NCI-H446 (cell line): Measurements from ENCODE around the gene RYR3.
"Not testable (repeated sequence)": the region's sequence is repeated elsewhere in the genome, so short reads cannot be mapped to it uniquely, and the experiment has no call there.

ENCODE experiments used
- DNase-seq, 2 experiments: peaks; one replicate each; lab custom pipeline; 2025; lab: John Stamatoyannopoulos, UW

RYR3 gene

DNA sequence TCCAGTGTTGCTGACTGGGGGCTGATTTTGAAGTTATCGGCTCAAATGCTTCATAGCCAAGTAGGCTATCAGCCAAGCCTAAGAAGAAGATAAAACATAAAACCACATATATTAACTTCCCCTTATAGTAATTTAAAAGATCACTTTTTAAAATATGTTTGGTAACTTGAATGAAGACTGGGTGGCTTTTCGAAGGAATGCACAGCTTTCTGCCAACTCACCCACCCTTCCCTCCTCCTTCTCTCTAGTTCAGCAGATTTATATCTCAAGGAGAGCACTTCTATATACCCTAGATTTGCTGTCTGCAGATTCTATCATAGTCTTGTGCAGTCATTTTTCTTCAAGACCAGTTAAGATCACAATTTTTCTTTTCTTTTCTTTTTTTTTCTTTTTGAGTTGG lies 468.1 kb downstream of the RYR3 start:
- DNase-seq, result no peak

DNA sequence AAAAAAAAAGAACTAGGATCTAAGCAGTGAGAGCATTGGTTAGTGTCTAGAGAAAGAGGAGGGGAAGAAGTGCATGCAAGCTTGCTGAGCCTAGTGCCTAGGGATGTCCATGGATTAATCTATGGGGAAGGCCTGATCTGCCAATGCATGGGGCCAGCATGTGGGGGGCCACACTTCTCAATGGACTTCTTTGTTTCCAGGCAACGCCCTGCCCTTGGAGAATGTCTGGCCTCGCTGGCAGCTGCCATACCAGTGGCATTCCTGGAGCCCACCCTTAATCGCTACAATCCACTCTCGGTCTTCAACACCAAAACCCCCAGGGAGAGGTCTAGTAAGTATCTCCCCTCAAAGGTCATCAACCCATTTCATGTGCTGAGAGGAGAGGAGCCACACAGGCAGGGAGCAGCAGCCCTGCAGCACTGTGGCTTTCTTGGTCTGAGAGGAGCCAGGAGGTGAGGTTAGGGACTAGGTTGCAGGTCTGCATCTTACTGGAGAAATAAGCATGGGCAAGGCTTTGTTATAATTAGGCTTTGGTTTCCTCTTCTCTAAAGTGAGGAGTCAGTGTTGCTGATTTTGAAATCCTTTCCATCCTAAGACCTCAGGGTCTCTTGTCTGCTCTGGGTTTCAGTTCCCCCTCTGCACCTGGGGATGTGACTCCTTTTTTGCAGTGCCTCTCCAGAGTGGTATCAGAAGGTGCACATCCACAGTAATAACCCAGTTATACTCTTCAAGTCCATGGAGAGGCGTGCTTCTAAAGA lies 469.4 kb downstream of the RYR3 start:
- no peak for DNase-seq

DNA sequence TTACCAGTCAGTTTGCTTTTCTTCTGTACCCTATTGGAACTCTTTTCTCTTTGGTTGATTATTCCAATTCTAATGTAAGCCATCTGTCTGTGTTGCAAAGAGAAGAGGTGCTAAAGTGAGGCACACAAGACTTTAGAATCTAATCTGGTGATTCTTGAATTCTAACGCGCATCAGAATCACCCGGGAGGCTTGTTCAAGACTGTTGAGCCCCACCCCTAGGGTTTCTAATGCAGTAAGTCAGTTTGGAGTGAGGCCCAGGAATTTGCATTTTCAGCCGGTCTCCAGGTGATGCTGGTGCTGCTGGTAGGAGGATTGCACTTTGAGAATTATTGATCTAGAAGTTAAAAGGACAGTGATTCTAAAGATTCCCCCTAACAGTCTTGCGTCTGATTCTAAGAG lies 472.2 kb downstream of the RYR3 start:
- no peak for DNase-seq

DNA sequence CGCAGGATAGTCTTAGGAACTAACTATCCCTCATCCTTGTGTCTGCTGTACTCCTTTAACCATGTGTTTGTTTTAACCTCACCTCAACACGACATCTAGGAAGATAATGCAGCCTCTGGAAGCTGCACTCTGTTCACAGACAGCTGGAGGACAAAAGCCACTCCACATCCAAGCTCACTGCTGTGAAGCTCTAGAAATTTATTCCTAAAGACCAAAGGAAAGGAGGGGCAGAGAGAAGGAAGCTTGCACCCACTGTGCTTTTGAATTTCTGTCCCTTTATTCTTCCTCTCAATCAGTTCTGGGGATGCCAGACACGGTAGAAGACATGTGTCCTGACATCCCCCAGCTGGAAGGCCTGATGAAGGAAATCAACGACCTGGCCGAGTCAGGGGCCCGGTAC lies 474.6 kb downstream of the RYR3 start:
- no peak for DNase-seq

DNA sequence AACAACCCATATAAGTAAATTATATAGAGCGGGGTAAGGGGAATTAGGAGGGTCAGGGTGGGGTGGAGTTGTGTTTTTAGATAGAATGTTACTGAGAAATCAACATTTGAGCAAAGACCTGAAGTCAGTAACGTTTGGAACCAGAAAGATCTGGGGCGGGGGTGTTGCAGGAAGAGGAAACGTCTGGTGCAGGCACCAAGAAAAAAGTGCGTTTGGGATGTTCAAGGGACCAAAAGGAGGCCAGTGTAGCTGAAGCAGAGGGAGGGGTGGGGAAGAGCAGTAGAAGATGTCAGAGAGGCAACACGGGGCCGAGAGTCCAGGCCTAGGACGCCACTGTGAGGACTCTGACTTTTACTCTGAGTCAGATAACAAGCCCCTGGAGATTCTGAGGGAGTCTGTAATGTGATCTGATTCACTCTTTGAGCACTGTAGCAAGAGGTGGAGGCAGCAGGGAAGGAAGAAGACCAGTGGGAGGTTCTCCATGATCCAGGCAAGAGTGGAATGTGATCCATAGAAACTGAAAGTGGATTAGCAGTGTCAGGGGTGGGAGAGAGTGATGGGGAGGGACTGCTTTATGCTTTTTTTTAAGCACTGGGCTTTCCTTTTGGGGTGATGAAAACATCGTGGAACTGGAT lies 478.3 kb downstream of the RYR3 start:
- no peak for DNase-seq

DNA sequence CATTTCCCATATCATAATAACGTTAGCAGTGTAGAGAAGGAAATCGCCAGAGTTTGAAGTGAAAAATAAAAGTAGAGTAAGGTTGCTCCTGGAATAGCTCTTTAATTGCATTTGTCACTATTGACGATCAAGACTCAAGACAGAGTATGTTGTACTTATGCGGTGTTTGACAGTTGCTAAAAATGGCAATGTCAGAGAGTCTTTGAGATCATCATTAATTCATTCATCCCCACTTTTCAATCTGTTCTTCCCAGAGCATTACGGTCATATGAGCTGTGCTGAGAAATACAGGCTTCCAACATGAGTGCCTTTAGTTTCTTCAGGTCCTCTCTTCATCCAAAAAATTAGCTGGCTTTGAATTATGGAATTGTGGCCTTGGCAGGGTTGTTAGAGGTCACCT lies 483.7 kb downstream of the RYR3 start:
- DNase-seq, result no peak

DNA sequence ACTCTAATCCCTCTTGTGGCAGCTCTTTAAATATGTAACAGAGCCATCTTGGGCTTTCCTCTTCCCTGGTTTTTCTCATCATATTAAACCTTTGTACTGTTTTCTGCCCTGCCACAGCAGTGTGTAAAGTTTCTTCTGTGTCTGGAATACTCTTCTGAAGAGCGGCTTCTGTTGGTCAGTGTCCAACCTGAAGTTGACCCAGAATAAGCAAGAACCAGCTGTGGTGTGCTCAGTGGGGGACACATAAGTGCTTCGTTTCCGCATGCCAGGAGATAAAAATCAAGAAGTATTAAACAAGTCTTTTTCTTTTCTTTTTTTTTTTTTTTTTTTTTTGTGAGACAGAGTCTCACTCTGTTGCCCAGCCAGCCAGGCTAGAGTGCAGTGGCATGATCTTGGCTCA lies 484.3 kb downstream of the RYR3 start:
- DNase-seq, result no peak

DNA sequence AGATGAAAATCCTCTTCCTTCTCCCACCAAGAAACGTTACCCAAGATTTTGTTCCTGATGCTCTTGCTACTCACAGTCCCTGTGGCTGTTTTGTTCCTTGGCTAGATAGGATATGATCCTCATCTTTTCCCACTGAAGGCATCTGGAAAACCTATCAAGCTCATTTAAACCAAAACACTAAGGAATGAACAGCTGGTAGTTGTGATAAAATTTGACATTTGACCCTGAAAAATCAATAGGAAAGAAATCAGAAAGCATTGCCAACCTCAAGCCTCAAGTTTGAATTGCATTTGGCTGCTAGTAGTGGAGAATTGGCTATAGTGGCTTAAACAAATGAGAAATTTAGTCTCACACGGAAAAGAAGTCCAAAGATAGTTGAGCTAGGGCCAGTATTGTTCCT lies 486.9 kb downstream of the RYR3 start:
- DNase-seq, result no peak

DNA sequence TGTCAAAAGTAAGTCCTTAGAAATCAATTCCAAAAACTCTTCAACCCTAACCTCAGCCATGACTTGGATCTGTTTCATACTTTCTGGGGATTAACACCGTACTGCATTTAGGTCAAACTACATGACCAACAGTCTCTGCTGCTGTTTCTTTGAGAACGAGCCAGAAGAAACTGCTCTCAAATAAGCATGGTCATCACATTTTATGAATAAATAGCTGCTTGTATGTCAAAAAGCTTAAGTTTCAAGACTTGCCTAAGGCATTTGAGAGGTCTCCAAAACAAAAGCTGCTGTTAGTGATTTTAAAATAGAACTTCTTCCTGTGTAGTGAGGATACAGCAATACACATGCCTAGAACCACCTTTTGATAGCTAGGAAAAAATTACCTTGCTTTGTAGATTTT lies 491.2 kb downstream of the RYR3 start:
- DNase-seq, result no peak

DNA sequence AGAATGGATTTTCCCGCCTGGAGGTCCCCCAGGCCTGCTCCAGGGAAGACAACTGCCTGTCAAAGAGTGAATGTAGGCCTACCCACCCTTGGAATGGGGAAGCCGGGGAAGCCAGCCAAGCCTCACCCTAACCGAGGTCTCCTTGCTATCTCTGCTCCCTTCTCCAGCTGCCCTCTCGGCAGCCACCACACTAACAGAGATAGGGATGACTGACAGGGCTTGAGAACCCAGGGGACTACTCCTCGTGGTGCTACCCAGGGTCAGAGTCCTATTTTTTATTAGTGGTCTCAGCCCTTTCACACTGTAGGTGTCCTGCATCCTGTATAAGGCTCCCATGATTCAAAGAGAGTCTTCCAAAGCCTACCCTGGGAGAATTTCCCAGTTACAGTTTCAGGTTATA lies 496.9 kb downstream of the RYR3 start:
- DNase-seq, result no peak

DNA sequence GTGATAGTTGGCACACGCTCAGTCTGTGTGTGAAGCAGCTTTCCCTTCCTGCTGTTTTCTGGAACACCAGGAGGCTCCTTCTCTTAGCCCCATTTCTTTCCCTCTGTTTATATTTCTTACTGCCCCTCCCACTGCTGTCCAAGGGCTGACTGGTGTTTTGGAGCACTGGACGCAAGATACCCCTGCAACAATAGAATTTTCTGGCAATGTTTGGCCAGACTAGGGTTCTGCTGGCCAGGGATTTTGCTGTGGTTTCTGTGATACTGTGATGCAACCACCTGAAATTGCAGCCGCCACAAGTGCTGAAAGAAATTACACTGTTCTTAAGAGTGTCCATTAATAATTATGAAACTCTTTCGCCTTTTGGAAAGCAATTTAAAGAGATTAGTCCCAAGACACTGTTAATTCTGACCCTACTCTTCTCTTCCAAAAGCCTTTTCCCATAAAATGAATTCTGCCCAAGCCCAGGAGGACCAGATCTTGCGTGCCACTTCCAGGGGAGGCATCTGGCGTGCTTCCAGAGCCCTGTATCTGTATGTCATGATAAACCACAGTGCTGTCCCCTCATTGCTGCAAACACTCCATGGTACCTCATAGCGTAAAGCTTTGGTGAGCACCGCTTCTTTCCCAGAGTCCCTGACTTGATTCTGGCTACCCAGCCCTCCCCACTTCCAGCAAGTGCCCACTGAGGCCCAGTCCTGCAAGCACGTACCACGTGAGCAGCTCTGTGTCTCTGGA lies 498.1 kb downstream of the RYR3 start:
- no peak for DNase-seq

DNA sequence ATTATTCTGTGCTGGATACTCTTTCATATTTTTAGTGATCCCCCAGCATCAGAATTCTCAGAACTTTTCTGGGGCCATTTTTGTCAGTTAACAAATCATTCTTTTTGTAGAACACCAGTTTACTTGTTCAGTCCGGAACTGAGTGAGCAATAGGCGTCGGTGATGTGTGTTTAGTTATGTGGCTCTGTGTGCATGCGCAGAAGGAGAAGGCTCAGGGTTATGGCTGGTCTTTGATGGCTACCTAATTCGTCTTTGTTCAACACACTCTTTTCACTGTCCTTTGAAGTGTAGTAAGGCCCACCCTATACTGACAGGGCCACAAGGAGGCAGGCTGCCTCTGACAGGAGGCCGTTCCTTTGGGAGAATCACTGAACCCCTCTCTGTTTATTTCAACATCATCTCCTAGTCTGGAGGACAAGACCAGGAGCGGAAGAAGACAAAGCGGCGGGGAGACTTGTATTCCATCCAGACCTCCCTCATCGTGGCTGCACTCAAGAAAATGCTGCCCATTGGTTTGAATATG lies 499.4 kb downstream of the RYR3 start:
- DNase-seq, result no peak

DNA sequence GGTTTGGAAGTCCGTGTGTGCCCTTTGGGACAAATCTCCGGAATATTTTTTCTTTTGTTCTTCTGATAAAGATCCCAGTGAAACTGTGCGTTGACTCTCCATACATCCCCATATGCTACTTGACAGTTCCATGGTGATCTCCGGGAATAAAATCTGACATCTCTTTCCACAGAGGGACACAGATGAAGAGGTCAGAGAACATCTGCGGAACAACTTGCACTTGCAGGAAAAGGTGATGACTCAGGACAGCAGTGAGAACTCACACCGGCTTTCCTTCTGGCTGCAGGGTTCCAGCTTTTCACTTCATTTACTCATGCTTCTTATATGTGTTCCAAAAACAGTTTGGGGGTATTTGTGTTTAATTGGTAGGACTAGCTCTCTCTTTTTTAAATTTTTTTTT lies 500.0 kb downstream of the RYR3 start:
- DNase-seq, result no peak

DNA sequence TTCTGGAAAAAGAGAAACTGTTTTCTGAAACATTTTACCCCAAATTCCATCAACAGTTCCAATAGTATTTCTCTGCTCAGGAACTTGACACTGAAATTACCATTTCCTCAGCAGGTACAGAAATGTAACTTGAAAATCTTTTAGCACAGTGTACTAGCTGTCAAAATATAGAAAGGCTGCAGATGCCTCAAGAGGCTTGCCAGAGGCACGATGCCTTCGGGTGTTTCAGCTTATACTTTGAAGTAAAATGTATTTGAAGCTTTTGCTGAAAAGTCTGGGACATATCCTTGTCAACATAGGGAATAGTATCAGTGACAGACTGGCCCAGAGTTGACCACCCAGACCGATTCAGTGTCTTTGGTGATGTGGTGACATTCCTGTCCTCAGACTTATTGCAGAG lies 503.1 kb downstream of the RYR3 start:
- no peak for DNase-seq

DNA sequence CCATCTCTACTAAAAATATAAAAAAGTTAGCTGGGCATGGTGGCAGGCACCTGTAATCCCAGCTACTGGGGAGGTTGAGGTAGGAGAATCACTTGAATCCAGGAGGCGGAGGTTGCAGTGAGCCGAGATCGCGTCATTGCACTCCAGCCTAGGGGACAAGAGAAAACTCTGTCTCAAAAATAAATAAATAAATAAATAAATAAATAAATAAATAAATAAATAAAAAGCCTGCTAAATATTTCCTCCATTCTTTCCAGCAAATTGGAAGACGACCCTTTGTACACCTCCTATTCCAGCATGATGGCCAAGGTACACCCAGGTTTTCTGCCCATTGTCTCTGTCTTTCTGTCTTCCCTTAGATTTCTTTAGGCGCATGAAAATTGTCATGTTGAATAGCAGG lies 508.7 kb downstream of the RYR3 start:
- DNase-seq, result not testable (repeated sequence)

DNA sequence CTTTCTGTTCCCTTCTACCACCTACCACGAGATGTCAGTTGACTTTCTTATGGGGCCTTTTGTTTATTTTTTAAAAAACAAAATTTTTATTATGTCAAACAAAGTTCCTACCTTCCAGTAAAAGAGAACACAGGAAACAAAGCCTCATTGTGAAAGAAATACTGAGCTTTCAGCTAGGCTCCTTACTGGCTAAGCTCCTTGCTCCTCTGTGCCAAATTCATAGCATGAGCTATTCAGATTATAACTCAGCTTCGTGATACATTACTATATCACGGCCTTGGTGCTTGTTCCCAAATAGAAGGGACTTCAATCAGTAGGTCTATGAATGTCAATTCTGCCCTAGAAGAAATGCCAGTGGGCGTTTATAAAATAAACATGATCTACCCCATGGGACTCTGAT lies 511.7 kb downstream of the RYR3 start:
- no peak for DNase-seq

DNA sequence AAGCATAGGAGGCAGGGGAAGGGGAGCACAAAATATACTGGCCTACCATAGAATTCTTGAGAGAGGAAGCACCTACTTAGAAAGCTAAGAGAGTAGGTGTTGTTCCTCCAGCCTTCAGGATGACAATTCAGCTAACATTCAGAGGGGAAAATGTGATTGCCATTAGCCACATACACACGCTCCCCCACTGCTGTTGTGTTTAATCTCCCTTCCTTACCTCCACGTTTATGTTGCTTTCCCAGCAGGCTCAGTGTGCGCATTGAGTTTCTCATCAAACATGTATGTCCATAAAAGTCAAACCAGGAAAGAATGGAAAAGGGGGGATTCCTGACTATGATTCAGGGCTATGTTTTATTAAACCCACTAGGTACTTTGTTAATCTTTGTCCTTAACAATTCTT lies 512.4 kb downstream of the RYR3 start:
- DNase-seq, result no peak

DNA sequence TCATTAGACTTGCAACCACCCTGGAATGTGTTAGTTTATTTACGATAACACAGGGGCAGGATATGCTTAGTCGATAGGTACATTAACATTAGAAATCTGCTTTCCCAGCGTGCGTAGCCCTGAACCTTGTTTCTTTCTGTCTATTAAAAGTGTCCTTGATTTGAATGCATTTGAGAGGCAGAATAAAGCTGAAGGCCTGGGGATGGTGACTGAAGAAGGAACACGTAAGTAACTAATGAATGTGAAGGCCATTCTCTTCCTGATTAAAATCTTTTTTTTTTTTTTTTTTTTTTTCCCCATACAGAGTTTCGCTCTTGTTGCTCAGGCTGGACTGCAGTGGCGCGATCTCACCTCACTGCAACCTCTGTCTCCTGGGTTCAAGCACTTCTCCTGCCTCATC lies 514.7 kb downstream of the RYR3 start:
- DNase-seq, result no peak

DNA sequence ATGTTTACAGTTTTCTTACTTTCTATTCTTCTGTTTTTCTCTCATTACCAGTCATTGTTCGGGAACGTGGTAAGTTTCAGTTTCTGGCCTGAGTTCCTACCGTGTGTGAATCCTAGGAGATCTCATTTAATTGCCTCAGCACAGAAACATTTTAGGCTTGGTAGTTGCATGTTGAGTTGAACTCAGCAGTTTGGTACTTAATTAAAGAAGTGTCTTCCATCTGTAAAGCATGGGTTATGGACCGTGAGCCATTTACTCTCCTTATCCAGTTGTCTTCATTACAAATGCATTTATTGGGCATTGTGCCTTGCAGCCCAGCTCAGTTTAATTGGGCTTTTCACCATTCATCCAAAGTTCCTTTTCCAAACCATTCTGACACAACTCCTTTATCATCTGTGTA lies 515.4 kb downstream of the RYR3 start:
- no peak for DNase-seq

DNA sequence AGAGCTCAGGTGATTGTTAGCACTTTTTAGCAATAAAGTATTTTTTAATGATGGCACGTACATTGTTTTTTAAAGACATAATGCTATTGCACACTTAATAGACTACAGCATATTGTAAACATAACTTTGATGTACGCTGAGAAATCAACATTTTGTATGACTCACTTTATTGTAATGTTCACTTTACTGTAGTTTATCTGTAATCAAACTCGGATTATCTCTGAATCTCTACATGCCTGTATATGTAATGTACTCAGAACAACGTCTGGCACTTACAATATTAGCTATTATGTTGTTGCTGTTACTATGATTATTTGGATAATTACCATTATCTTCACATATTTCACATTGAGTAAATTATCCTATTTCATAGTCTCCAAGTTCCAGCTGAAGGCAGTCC lies 519.6 kb downstream of the RYR3 start:
- no peak for DNase-seq

DNA sequence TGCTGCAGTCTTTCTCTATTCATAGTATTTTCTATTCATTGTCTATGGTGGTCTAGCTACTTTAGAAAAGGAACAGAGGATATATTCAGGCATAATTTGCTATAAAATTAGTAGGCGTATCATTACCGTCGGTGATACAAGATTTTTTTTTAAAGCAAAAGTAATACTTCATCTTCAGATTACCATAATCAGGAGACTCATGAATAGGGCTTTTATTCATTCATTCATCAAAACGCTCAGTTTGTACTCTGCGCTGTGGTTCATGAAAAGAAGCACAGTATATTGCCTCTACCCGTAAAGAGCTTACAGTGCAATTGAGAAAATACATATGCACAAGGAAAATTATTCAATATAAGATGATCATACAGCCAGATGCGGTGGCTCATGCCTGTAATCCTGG lies 520.9 kb downstream of the RYR3 start:
- no peak for DNase-seq

DNA sequence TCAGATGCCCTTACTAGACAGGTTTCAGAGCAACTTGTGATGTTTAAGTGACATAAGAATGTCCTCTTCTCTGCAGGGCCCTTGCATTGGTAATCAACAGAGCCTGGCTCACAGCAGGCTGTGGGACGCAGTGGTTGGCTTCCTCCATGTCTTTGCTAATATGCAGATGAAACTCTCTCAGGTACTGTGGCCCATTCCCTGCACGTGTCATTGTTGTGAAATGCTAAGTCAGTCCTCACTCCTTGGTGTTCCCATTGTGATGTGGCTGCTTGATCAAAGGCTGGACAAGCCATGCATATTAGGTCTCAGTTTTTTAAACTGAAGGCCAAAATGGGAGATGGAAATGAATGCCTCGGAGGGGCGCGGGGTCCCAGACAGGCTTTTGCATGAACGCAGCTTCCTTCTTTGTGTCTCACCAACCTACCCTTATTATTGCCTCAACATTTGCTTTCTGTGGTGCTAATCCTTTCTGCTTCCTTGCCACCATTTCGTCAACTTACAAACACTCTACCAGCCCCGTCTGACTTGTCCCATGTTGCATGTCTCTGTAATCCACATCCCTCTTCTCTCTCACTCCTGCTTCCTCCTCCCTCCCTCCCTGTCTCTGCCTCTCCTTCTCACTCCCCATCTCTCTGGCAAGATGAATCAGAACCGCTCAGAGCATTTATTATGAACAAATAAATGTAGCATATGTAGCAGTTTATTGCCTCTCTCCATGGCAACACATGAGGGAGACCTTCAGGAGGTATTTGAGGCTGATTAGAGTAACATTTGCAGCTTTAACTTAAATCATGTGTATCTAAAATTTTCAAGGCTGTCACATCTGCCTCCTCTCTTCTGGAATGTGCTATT lies 524.4 kb downstream of the RYR3 start:
- no peak for DNase-seq
